WTC11 (cell line): ENCODE data around the gene EIF3F.

Experiments used
- ATF2 ChIP-seq: sonication (generic); formaldehyde crosslinking; IDR thresholded peaks from 2 replicates; pipeline ENCODE4 v1.8.1; 2022; ENCODE audit warnings: low read depth, missing genetic modification reagents, borderline replicate concordance
- CREB1 ChIP-seq: sonication (generic); formaldehyde crosslinking; IDR thresholded peaks from 2 replicates; pipeline ENCODE4 v1.8.0; 2023; ENCODE audit warnings: mild to moderate bottlenecking, missing genetic modification reagents
- CTCF ChIP-seq: fragments of 200-600 bp; IDR thresholded peaks from 2 replicates; pipeline ENCODE4 v1.8.0; 2022; ENCODE audit warnings: antibody characterized with exemption
- FOXJ3 ChIP-seq: sonication (generic); formaldehyde crosslinking; IDR thresholded peaks from 2 replicates; pipeline ENCODE4 v1.9.0; 2021; ENCODE audit warnings: missing genetic modification reagents, mild to moderate bottlenecking, borderline replicate concordance
- MAX ChIP-seq: sonication (generic); formaldehyde crosslinking; IDR thresholded peaks from 2 replicates; pipeline ENCODE4 v1.8.0; 2022; ENCODE audit warnings: mild to moderate bottlenecking, missing genetic modification reagents
- MXD4 ChIP-seq: fragments of 250-450 bp; sonication (Bioruptor Pico); IDR thresholded peaks from 2 replicates; pipeline ENCODE4 v1.8.0; 2021; ENCODE audit warnings: mild to moderate bottlenecking, moderate library complexity, borderline replicate concordance
- NR2C2 ChIP-seq: sonication (generic); formaldehyde crosslinking; IDR thresholded peaks from 2 replicates; pipeline ENCODE4 v1.8.0; 2022; ENCODE audit warnings: mild to moderate bottlenecking, missing genetic modification reagents
- RELA ChIP-seq: sonication (generic); formaldehyde crosslinking; IDR thresholded peaks from 2 replicates; pipeline ENCODE4 v1.8.1; 2022; ENCODE audit warnings: missing genetic modification reagents, mild to moderate bottlenecking, borderline replicate concordance
- TEAD4 ChIP-seq: sonication (generic); formaldehyde crosslinking; IDR thresholded peaks from 2 replicates; pipeline ENCODE4 v1.8.0; 2022; ENCODE audit warnings: mild to moderate bottlenecking, missing genetic modification reagents
- ZNF138 ChIP-seq: sonication (generic); formaldehyde crosslinking; conservative IDR thresholded peaks from 2 replicates; pipeline ENCODE4 v1.8.1; 2022; ENCODE audit warnings: mild to moderate bottlenecking, moderate library complexity, missing genetic modification reagents
- ZNF512 ChIP-seq: sonication (generic); formaldehyde crosslinking; IDR thresholded peaks from 2 replicates; pipeline ENCODE4 v1.8.1; 2022; ENCODE audit warnings: missing genetic modification reagents, borderline replicate concordance

- TF ChIP-seq TEAD4 (CRISPR knock-in tag) (no peak), CTCF (no peak), RELA (CRISPR knock-in tag) (no peak), NR2C2 (no peak), ZNF512 (CRISPR knock-in tag) (no peak), FOXJ3 (CRISPR knock-in tag) (no peak), CREB1 (no peak), MAX (CRISPR knock-in tag) (no peak), ATF2 (no peak), ZNF138 (CRISPR knock-in tag) (no peak), MXD4 (CRISPR knock-in tag) (no peak)
Measured at GRCh38 chr11:8011371-8011770, 24.2 kb downstream of the EIF3F start.
